ENCODE measurements around the gene TMEM273.

The TMEM273 gene

DNA sequence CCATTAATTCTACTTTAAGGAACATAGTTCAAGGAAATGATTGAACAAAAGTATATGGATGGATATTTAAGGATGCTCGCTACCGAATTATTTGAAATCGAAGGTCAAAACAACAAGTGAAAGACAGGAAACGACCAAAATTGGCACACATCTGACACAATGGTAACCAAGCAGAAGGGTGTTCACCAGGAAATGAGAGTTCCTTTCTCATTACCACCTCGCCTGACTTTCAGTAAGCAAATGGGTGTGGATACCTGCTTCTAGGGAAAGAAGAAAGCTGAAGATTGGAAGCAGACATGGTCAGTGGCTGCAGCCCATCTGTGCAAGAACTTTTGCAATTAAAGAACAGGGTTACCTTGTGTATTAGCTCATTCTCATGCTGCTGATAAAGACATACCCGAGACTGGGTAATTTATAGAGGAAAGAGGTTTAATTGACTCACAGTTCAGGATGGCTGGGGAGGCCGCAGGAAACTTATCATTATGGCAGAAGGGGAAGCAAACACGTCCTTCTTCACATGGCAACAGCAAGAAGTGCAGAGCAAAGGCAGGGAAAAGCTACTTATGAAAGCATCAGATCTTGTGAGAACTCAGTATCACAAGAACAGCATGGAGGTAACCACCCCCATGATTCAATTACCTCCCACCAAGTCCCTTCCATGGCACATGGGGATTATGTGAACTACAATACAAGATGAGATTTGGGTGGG is 6.2 kb upstream of the TMEM273 start:
- TF ChIP-seq, protein P1, sequence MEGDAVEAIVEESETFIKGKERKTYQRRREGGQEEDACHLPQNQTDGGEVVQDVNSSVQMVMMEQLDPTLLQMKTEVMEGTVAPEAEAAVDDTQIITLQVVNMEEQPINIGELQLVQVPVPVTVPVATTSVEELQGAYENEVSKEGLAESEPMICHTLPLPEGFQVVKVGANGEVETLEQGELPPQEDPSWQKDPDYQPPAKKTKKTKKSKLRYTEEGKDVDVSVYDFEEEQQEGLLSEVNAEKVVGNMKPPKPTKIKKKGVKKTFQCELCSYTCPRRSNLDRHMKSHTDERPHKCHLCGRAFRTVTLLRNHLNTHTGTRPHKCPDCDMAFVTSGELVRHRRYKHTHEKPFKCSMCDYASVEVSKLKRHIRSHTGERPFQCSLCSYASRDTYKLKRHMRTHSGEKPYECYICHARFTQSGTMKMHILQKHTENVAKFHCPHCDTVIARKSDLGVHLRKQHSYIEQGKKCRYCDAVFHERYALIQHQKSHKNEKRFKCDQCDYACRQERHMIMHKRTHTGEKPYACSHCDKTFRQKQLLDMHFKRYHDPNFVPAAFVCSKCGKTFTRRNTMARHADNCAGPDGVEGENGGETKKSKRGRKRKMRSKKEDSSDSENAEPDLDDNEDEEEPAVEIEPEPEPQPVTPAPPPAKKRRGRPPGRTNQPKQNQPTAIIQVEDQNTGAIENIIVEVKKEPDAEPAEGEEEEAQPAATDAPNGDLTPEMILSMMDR (IDR thresholded peaks at IDR 0.05; ENCODE audit: unreplicated experiment in 3 of 3): no peak
- Mint-ChIP-seq H3K4me1 (no peaks in the 10 kb centered on the region), H3K36me3 (ENCODE audit: low read depth) (no peaks in the 10 kb centered on the region), H3K9me3 (no peaks in the 10 kb centered on the region), H3K27me3 (ENCODE audit: low read depth) (peaks cover 8% of the 10 kb centered on the region), H3K27ac (no peak overlapping the region), H3K4me3 (no peak overlapping the region)

DNA sequence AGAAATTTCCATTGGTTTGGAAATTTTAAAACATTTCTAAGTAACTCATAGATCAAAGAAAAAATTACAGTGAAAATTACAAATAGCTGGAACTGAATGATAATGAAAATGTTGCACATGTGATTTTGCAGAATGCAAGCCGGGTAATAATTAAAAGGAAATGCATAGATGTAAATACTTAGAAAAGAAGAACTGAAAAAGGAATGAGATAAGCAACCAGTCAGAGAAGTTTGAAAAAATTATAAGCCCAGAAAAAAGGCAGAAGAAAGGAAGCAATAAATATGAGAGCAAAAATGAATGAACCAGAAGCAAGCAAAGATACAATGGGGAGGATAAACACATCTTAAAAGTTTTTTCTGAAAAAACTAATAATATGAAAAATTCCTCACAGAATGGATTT is 3.2 kb upstream of the TMEM273 start:
- H3K9me3 Mint-ChIP-seq: no peaks in the 10 kb centered on the region
- TF ChIP-seq, protein P1 (IDR thresholded peaks at IDR 0.05; ENCODE audit: unreplicated experiment in 3 of 3): no peak
- H3K36me3 Mint-ChIP-seq (ENCODE audit: low read depth): no peaks in the 10 kb centered on the region
- no peak overlapping the region for H3K4me3 Mint-ChIP-seq
- H3K27ac Mint-ChIP-seq: no peak overlapping the region
- H3K27me3 Mint-ChIP-seq (ENCODE audit: low read depth): no peaks in the 10 kb centered on the region
- H3K4me1 Mint-ChIP-seq: no peaks in the 10 kb centered on the region

DNA sequence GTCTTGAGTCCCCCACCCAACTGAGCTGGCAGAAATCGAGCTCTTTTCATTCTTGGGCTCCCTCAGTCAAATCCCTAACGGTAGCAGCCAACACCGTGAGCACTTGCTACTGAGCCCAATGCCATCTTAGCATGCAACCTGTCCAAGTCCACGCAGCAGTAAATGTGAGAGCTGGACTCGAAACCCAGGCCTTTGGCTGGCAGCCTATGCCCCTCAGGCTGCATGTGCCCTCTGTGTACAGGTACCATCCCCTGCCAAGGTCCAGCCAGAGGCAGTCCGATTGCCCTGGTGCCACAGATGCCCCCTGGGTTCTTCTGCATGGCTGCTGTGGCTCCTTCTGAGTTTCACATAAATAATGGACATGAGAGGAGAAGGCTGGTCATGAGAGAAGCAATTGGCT is 1.2 kb upstream of the TMEM273 start:
- no peaks in the 10 kb centered on the region for H3K4me1 Mint-ChIP-seq
- H3K36me3 Mint-ChIP-seq (ENCODE audit: low read depth): no peaks in the 10 kb centered on the region
- no peak overlapping the region for H3K27ac Mint-ChIP-seq
- no peak overlapping the region for H3K4me3 Mint-ChIP-seq
- H3K9me3 Mint-ChIP-seq: no peaks in the 10 kb centered on the region
- no peaks in the 10 kb centered on the region for H3K27me3 Mint-ChIP-seq (ENCODE audit: low read depth)
- TF ChIP-seq, protein P1 (IDR thresholded peaks at IDR 0.05; ENCODE audit: unreplicated experiment in 3 of 3): no peak

DNA sequence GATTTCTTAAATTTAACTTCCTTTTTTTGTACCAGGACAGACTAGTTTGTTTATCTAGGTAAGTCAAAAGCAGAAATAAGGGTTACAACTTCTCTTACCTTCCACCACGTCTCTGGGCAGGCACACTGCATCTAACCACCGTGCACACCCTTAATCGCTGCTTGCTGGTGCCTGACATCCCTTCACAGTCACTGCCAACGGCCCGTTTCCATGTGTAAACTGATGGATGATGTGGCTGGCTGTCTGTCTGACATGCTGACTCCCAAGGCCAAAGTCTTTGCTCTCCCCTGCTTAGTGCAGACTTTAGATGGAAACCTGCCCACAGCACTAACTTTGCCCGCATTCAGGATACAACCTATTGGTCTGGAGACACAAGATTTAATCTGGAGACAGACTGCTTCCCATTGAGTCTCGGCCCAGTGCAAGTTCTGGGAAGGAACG is 1.1 kb downstream of the TMEM273 start:
- Mint-ChIP-seq H3K9me3 (no peaks in the 10 kb centered on the region), H3K4me1 (peaks cover 2% of the 10 kb centered on the region), H3K27me3 (ENCODE audit: low read depth) (no peaks in the 10 kb centered on the region), H3K36me3 (ENCODE audit: low read depth) (no peaks in the 10 kb centered on the region), H3K4me3 (no peak overlapping the region), H3K27ac (no peak overlapping the region)
- TF ChIP-seq, protein P1 (IDR thresholded peaks at IDR 0.05; ENCODE audit: unreplicated experiment in 3 of 3): no peak

DNA sequence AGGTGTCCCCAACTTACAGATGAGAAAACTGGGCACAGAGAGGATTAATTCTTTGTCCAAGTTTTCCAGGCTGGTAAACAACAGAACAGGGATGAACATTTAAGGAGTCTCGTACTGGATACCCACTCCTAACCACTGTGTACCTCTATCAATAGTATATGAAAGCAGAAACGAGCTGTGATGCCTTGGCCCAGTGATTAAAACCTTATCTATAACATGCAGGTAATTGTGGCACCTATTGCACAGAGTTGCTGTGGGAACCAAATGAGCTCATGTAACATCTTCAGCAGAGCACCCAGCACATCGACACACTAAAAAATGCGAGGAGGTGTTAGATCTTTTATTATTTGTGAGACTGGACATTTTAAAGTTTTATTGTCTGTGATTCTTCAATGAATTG is 1.6 kb downstream of the TMEM273 start:
- peaks cover 5% of the 10 kb centered on the region for H3K4me1 Mint-ChIP-seq
- H3K36me3 Mint-ChIP-seq (ENCODE audit: low read depth): no peaks in the 10 kb centered on the region
- H3K27me3 Mint-ChIP-seq (ENCODE audit: low read depth): no peaks in the 10 kb centered on the region
- no peak overlapping the region for H3K27ac Mint-ChIP-seq
- TF ChIP-seq, protein P1 (IDR thresholded peaks at IDR 0.05; ENCODE audit: unreplicated experiment in 3 of 3): no peak
- no peaks in the 10 kb centered on the region for H3K9me3 Mint-ChIP-seq
- H3K4me3 Mint-ChIP-seq: no peak overlapping the region

DNA sequence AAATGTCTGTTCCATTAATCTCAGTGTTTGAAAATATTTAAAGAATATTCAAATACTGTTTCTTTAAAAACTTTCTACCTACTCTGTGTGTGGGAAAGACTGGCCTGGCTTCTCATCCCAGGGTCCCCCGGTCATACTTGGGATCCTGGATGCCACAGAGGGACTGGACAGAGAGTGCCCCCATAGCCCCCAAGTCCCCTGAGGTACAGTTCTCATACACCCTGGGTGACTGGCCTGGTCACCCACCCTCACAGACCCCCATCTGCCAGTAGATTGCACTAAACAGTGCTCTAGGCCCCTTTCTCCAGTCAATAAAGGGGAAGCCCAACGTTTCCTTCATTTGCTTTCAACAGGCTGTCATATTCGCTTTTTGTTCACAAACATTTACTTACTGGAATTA is 3.0 kb downstream of the TMEM273 start:
- Mint-ChIP-seq H3K4me3 (no peak overlapping the region), H3K36me3 (ENCODE audit: low read depth) (no peaks in the 10 kb centered on the region), H3K27me3 (ENCODE audit: low read depth) (peaks cover 2% of the 10 kb centered on the region), H3K27ac (no peak overlapping the region), H3K4me1 (peaks cover 5% of the 10 kb centered on the region), H3K9me3 (no peaks in the 10 kb centered on the region)
- TF ChIP-seq, protein P1 (IDR thresholded peaks at IDR 0.05; ENCODE audit: unreplicated experiment in 3 of 3): no peak

Data from nephron (organoid).